GM15510 (cell line): ENCODE data around the gene CRYBG3.

ENCODE experiments used
- POLR2A ChIP-seq: IDR thresholded peaks from 3 replicates; pipeline ENCODE4 v1.6.1; 2011; ENCODE audit warnings: borderline replicate concordance; ENCODE audit not compliant: insufficient read length; ENCODE audit errors: extremely low read depth

Gene CRYBG3

GRCh38 chr3:97988784-97989568, 167.2 kb downstream of the CRYBG3 start:
- TF ChIP-seq POLR2A = no peak

- no peak for TF ChIP-seq POLR2A
Measured at GRCh38 chr3:97990624-97991292, 168.9 kb downstream of the CRYBG3 start.

- no peak for TF ChIP-seq POLR2A
Measured at GRCh38 chr3:97991293-97991682, 169.5 kb downstream of the CRYBG3 start.

GRCh38 chr3:97992547-97993173, 170.8 kb downstream of the CRYBG3 start:
- no peak for TF ChIP-seq POLR2A

GRCh38 chr3:97993526-97993925, 171.7 kb downstream of the CRYBG3 start:
- TF ChIP-seq POLR2A = no peak

- no peak for TF ChIP-seq POLR2A
Measured at GRCh38 chr3:97994328-97994945, 172.6 kb downstream of the CRYBG3 start.
